GM19023 (cell line): ENCODE measurements around the gene UFSP1.

ENCODE experiments used
- ATAC-seq: cut with Tn5 transposase; IDR thresholded peaks from one replicate; pipeline ENCODE4 v1.9.1; 2021; ENCODE audit warnings: mild to moderate bottlenecking, moderate library complexity; ENCODE audit not compliant: unreplicated experiment

The UFSP1 gene

DNA sequence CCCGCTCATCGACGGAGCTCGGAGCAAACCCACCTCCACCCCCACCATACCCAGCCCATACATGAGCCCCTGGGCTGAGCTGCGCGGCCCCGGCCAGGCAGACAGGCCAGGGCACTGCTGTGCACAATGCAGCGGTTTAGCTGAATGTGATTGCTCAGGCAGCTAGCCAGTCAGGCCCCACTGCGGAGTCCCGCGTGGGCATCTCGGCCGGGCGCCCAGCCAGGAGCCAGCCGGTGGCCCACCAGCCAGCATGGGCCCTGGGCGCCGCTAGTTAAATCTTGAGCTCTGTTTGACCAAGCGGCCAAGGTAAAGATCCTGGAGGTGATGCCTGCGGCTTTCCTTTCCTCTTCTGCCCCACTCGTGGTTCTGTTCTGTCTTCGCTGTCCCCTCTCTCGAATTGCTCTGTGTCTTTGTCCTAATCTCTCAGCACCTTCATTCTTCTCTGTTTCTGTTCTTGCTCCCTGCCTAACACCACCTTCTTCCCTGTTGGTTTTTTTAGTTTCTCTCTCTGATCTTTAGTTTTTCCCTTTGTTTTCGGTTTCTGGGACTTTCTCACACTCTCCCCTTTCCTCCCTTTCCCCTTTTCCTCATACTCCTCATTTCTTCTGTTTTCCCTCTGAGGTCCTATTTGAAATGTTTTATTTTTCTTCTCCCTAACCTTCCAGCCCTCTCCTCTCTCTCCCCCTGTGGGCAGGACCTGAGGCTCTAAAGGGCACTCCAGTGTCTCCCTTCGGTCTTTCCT lies 6.6 kb downstream of the UFSP1 start:
- ATAC-seq: no peak

DNA sequence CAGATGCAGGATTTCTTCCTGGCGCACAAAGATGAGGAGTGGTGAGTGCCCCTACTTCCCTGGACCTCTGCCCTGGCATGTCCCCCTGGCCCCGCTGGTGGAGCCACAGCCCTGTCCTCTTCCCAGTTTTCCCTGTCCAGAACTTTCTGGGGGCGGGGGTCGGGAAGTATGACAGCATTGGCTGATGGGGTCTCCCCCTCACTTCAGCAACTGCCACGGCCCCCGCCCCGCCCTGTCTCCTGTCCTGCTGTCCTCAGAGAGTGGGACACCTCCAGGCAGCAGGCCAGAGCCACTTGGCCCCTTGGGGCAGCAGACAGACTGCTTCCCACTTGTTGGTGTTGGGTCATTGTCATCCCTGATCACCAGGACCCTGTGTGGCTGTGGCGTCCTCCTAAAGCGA lies 7.3 kb downstream of the UFSP1 start:
- ATAC-seq: no peak

DNA sequence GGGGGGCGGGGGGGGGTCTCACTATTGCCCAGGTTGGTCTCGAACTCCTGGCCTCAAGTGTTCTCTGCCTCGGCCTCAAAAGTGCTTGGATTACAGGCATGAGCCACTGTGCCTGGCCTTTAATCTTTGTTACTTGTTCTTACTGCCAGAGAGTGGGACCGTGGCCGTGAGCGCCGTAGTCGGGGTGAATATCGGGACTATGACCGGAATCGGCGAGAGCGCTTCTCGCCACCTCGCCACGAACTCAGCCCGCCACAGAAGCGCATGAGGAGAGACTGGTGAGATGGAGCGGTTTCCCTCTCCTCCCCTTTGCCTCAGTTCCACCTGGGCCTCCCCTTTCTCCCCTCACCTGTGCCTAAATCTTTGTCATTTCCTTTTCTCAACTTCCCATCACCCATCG lies 8.4 kb downstream of the UFSP1 start:
- ATAC-seq: no peak

DNA sequence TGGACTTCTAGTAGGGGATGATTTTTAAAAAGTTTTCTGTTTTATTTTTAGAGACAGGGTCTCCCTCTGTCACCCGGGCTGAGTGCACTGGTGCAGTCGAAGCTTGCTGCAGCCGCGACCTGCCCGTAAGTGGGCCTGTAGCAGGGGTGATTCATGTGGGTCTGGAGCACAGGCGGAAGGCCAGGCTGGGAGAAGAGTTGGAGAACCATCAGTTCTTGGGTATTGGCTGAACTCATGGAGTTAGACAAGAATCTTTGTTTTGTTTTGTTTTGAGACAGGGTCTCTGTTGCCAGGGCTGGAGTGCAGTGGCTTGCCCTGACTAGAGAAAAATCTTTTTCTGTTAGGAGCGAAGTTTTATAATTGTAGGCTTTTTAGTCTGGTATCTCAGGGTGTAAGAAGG lies 8.9 kb downstream of the UFSP1 start:
- ATAC-seq: no peak

DNA sequence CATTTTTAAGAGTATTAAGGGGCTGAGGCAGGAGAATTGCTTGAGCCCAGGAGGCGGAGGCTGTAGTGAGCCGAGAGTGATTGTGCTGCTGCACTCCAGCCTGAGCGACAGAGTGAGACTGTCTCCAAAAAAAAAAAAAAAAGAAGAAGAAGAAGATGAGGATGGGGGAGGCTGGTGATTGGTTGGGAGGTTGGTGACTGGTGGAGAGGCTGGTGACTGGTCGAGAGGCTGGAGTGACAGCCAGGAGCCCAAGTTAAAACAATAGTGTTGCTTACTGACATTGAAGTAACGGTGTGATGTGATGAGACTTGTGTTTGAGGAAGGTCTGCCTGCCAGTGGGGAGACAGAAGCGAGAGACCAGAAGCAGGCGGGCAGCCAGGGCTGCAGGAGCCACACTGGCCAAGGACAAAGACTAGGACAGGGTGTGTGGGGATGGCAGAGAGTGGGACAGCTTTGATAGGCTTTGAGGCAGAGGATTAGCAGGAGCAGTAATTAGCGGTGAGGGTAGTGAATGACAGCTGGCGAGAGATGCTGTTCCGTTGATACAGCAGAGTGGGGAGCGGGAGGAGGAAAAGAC lies 9.7 kb downstream of the UFSP1 start:
- ATAC-seq: no peak

DNA sequence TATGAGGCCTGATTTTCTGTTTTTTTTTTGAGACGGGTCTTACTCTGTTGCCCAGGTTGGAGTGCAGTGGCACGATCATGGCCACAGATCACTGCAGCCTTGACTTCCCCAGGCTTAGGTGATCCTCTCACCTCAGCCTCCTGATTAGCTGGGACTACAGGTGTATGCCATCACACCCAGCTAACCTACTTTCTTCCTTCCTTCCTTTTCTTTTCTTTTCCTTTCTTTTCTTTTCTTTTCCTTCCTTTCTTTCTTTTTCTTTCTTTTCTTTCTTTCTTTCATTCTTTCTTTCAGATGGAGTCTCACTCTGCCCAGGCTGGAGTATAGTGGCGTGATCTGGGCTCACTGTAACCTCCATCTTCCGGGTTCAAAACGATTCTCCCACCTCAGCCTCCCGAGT lies 10.8 kb downstream of the UFSP1 start:
- ATAC-seq: no peak

DNA sequence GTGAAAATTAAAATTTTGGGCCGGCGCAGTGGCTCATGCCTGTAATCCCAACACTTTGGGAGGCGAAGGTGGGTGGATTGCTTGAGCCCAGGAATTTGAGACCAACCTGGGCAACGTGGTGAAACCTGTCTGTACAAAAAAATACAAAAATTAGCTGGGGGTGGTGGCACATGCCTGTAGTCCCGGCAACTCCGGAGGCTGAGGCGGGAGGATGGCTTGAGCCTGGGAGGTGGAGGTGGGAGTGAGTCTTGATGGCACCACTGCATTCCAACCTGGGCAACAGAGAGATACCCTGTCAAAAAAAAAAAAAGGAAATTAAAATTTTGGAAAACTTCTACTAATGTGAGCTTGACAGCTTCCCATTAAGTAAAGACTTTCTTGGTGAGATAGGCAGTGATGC lies 11.5 kb downstream of the UFSP1 start:
- no peak for ATAC-seq

DNA sequence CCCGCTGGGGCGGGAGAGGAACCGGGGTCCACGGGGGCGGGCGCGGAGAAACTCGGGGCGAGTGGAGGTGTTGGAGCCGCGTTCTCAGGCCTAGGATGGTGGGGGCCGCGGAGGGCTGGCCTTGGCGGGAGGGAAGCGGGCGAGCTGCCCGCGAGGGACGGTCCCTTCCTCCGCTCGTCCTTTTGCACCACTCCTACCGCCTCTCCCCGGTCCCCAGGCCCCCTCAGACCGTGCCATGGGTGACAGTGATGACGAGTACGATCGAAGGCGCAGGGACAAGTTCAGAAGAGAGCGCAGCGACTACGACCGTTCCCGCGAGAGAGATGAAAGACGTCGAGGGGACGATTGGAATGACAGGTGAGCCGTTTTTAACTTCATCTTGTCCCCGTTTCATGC lies 14.2 kb downstream of the UFSP1 start:
- ATAC-seq: peak; percentile 35

DNA sequence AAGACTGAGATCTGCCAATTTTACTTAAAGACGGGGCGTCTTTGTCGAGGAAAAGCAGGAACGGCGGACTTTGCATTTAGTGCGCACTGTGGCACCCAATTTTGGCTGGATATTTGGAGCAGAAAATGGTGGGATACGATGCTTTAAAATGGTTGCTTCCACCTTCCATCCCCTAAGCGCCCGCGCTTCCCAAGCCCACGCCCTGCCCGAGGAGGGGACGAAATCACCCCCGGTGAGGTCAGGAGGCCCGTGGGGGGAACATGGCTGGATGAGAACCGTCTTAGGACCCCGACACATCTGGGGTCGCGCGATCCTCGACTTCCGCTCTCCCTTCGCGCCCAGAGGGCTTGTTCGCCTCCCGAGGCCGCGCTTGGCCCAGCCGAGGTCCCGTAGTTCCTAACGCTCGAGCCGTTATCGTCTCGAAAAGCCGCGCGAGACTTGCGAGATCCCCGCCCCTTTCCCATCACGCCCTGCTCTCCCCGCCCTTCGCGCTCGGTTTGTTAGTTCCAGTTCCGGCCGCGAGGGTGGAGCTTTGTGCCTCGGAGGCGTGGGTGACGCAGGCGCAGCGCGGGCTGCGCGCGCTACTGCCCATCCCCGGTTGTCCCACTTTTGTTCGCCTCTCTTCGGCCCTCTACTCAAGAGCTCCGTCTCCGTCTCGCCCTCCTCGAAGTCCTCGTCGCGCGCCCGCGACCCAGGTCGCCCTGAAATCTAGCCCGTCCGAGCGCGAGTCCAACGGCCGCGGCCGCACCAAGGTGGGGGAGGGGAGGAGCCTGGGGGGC lies 14.7 kb downstream of the UFSP1 start, which contains the start of gene SRRT:
Gene SRRT, plus strand, starts transcription at position 527 of the 779 bp plus-strand sequence. CDS start 488 bp downstream, outside the sequence.
- peak; percentile 92 for ATAC-seq

DNA sequence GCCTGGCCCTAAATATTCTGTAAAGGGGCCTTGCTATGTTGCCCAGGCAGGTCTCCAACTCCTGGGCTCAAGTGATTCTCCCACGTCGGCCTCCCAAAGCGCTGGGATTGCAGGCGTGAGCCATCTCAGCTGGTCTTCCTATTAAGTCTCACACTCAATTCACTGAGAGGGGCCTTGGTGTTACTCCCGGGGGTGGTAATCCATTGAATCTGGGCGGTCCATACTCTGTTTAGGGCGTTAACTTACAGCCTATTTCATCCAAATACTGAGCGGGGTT lies 15.3 kb downstream of the UFSP1 start:
- ATAC-seq: no peak

DNA sequence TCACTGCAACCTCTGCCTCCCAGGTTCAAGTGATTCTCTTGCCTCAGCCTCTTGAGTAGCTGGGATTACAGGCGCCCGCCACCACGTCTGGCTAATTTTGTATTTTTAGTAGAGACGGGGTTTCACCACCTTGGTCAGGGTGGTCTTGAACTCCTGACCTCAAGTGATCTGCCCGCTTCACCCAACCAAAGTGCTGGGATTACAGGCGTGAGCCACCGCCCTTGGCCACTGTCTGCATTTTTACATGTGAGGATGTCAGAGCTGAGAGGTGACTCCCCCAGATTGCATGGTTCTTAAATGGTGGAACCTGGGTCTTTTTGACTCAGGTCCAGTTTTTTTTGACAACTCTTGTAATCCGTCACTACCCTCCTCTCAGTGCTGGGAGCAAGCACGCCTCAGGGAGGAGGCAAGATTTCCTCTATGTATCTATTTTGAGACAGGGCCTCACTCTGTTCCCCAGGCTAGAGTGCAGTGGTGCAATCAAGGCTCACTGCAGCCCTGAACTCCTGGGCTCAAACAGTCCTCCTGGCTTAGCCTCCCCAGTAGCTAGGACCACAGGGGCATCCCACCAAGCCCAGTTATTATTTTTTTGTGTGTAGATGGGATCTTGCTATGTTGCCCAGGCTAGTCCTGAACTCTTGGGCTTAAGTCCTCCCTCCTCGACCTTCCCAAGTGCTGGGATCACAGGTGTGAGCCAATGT lies 15.8 kb downstream of the UFSP1 start:
- no peak for ATAC-seq

DNA sequence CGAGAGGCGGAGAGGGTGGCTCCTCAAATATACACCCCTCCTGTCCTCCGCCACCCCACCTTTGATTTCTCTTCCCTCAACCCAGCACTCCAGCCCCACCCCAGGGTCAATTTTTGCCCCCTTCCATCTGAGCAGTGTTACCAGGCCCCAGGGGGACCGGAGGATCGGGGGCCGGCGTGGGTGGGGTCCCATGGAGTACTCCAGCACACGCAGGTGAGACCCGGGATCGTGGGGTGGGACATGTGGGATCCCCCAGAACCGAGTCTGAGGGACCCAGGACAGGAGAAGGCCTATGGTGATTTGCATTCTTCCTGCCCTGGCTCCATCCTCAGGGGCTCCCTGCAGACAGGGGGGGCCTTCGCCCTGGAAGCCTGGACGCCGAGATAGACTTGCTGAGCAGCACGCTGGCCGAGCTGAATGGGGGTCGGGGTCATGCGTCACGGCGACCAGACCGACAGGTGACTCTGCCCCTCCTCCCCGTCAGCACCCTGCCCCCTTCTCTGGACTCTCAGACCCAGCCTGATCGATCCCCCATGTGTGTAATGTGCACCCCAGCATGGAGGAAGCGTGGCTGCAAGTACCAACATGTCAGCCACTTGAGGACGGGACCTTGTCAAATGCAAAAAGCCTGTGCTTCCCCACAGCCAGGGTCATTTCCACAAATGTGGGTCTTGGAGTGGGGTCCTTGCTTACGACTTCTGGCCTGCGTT lies 21.6 kb downstream of the UFSP1 start:
- ATAC-seq: peak; percentile 10

DNA sequence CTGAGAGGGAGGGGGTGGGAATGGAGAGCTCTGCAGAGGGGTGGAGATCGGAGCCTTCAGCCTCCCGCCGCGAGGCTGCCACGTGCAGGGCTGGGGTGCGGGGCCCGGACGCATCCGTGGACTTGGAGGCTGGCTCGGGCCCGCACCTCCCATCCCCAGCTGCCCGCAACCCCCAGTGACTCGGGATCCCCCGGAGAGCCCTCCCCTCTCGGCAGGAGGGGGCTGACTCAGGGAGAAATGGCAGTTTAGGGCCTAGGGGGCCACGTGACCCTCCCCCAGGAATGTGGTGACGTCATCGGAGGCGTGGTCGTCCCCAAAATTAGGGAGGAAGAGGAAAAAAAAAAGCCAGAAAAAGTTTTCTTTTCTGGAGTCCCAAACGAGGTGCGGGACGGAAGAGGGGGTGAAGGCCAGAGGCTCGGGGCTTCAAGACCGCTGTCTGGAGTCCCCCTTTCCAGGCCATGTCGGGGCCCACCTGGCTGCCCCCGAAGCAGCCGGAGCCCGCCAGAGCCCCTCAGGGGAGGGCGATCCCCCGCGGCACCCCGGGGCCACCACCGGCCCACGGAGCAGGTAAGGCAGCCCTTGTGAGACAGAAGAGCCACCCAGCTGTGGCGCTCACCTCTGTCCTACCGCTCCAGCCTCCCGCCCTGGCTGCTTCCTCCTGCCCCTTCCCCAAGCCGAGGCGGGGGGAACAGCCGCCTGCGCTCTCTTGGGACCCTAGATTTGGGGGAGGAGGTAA lies 22.3 kb downstream of the UFSP1 start, which contains the start of gene TRIP6:
Gene TRIP6, plus strand, starts transcription at position 348 of the 736 bp plus-strand sequence. Its CDS starts 111 bp downstream, at position 459.
- ATAC-seq: peak; percentile 37

DNA sequence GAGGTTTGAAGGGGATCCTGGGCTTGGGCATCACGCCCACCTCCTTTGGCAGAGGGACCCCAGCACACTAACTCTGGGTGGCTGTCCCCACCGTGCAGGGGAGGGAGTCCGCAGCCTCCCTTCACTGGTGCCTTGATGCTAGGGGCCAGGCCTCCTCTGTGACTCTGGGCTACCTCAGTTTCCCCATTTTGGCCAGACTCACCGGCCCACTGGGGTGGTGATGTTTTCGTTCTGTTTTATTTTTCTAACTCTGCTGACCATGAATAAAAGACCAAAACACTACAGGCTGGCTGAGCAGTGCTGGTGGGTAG lies 22.8 kb downstream of the UFSP1 start:
- no peak for ATAC-seq

DNA sequence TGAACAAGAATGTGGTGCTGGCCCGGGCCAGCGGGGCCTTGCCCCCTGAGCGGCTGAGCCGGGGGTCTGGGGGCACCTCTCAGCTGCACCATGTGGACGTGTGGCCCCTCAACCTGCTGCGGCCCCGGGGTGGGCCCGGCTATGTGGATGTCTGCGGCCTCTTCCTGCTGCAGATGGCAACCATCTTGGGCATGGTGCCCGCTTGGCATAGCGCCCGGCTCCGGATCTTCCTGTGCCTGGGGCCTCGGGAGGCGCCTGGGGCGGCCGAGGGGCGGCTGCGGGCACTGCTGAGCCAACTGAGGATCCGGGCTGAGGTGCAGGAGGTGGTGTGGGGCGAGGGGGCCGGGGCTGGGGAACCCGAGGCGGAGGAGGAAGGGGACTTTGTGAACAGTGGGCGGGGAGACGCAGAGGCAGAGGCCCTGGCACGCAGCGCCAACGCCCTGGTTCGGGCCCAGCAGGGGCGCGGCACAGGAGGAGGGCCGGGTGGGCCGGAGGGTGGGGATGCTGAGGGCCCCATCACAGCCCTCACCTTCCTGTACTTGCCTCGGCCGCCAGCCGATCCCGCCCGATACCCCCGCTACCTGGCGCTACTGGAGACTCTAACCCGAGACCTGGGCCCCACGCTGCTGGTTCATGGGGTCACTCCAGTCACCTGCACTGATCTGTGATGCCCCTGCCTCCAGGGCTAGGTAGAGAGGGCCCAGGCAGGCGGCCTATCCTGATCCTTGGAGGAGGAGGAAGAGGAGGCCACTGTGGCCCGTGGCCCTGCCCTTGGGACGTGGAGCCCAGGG lies 23.4 kb downstream of the UFSP1 start:
- ATAC-seq: no peak

DNA sequence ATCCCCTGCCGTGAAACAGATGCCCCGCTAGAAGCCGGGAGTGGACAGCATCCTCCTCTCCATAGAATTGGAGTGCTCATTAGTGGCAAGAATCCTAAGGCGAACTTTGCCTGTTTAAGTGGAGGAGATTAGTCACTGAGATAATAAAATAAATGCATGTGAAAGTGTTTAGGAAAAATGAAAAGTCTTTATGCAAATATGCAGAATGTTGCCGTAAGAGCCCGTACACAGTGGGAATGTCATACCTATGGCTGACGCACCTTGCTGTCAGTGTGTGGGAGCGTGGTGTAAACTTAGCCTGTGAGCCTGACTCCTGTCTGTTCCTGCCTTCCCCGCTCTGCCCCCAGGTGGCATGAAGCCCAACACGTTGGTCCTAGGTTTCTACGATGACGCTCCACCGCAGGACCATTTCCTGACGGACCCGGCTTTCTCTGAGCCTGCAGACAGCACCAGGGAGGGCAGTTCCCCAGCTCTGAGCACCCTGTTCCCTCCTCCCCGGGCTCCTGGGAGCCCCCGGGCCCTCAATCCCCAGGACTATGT lies 24.1 kb downstream of the UFSP1 start:
- no peak for ATAC-seq

DNA sequence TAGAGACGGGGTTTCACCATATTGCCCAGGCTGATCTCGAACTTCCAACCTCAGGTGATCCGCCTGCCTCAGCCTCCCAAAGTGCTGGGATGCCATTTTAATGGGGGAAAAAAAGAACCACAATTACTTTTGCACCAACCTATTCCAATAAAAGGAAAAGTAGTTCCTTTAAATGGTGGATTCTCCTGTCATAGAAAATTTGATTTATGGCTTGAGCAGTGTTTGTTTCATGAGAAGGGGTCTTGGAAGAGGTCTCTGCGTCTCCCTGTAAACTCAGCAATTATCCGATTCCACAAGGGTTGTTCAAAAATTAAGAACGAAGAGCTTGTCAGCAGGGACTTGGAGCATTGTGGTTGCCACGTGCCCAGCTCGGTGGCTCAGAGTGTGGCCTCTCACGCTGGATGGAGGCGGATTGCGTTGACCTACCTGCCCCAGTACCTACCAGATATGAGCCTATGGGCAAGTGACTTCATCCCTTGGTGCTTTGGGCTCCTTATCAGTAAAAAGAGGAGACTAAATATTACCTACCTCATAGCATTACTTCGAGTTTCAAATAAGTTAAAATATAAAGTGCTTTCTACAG lies 25.2 kb downstream of the UFSP1 start:
- no peak for ATAC-seq

DNA sequence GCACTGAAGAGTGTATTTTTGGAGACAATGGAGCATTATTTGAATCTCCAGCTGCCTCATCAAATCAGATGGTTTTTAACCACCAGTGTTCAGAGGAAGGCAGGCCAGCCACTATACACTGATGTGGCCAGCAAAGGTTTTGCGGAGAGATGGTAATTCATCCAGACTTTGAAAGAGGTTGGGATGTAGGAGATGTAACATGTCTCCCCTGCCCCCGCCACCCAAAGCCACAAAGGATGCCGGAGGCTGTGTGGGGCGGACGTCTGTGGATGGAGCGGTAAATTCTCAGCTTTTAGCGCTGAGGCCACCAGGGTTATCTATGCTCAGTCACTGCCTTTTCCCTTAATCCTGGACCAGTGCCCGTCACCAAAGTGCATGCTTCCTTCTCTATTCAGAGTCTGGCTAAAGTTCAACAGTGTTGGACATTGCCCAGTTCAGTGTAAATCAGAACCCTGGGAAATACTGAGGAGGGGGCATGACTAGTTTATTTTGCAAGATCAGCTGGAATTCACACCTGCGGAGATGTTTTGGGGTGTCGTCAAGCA lies 26.0 kb downstream of the UFSP1 start:
- no peak for ATAC-seq

DNA sequence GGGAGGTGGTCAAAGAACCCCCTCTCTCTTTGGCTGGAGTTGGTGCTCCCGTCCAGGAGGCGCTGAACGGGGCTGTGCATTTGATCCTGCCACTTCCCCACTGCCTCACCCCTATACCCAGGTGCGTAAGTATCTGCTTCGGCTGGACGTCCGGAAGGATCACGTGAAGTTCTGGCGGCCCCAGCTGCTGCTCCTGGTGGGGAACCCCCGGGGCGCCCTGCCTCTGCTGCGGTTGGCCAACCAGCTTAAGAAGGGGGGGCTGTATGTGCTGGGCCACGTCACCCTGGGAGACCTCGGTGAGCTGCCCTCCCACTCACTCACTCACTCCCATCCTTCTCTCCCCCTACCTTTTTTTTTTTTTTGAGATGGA lies 27.9 kb downstream of the UFSP1 start:
- ATAC-seq: no peak
